Vagina (tissue), 2 donors: ENCODE data around the gene TPRG1L. TPM values are rescaled to one million over a fixed set of nuclear protein-coding genes. Genes with fewer than 3 reads are reported as not detected.
"Not testable (repeated sequence)": the region's sequence is repeated elsewhere in the genome, so short reads cannot be mapped to it uniquely, and the experiment has no call there.

Experiments used
- DNase-seq, 2 donors: peaks; one replicate each; pipeline ENCODE4 v3.0.0-alpha.2; 2017; ENCODE audit errors: extremely low spot score in 2 of 2
- H3K27ac ChIP-seq: fragments of 200-600 bp; sonication (generic); one replicate; pipeline ENCODE4 v1.5.1; 2019
- H3K27me3 ChIP-seq: fragments of 200-600 bp; sonication (generic); one replicate; pipeline ENCODE4 v1.5.1; 2019
- H3K36me3 ChIP-seq, 2 donors: fragments of 200-600 bp; sonication (generic); one replicate each; pipeline ENCODE4 v1.5.1; 2017 to 2019
- H3K4me1 ChIP-seq: fragments of 200-600 bp; sonication (generic); one replicate; pipeline ENCODE4 v1.5.1; 2019
- H3K4me3 ChIP-seq, 2 donors: fragments of 200-600 bp; sonication (generic); 1 replicate in 1 of 2; 2 replicates in 1 of 2; pipeline ENCODE4 v1.5.1; 2016 to 2019
- H3K9me3 ChIP-seq: fragments of 200-600 bp; sonication (generic); one replicate; pipeline ENCODE4 v1.5.1; 2019
- POLR2A ChIP-seq, 2 donors: fragments of 450-650 bp; IDR thresholded peaks; one replicate each; pipeline ENCODE4 v1.6.1; 2017; ENCODE audit warnings: antibody characterized with exemption in 2 of 2, mild to moderate bottlenecking in 2 of 2, moderate library complexity in 2 of 2
- POLR2AphosphoS5 ChIP-seq, 2 donors: sonication (generic); formaldehyde crosslinking; IDR thresholded peaks; one replicate each; pipeline ENCODE4 v1.9.0; 2017; ENCODE audit warnings: antibody characterized with exemption in 2 of 2, mild to moderate bottlenecking in 2 of 2, low read depth in 1 of 2; ENCODE audit not compliant: insufficient read depth in 1 of 2
- intact Hi-C: fragments of 100-400 bp; cut with DNase I; formaldehyde crosslinking; loops from one replicate; pipeline ENCODE4 v1.15.1; 2023
- total RNA-seq: library from RNA; depleted of rRNA; stranded (reverse); fragments of >200 nt; gene quantifications from one replicate; pipeline ENCODE4 v1.2.3, GENCODE V29; 2016
- TF ChIP-seq, protein P1 (sequence below), 3 experiments: fragments of 450-650 bp in 2 of 3; fragments of 200-600 bp in 1 of 3; sonication (generic) in 1 of 3; IDR thresholded peaks; one replicate each; pipeline ENCODE4 v1.5.1; 2017 to 2019; ENCODE audit warnings: antibody characterized with exemption in 3 of 3, mild to moderate bottlenecking in 2 of 3, moderate library complexity in 2 of 3

Gene TPRG1L
- total RNA-seq, 1 donor from 2014 or later = 44.9 TPM

GRCh38 chr1:3620708-3621107 lies 4.1 kb upstream of the TPRG1L start:
- Histone ChIP-seq H3K4me3 (no peak overlapping the region), H3K36me3 (no peaks in the 10 kb centered on the region), H3K27ac (no peak overlapping the region), H3K4me1 (peaks cover 34% of the 10 kb centered on the region), H3K9me3 (no peaks in the 10 kb centered on the region), H3K27me3 (no peaks in the 10 kb centered on the region)
- no peak for DNase-seq
- intact Hi-C loops = no loop called here
- no peak for TF ChIP-seq POLR2AphosphoS5 (IDR thresholded peaks at IDR 0.05; ENCODE audit: insufficient read depth in 1 of 2, low read depth in 1 of 2)
- no peak for TF ChIP-seq POLR2A (IDR thresholded peaks at IDR 0.05)
- TF ChIP-seq, protein P1, sequence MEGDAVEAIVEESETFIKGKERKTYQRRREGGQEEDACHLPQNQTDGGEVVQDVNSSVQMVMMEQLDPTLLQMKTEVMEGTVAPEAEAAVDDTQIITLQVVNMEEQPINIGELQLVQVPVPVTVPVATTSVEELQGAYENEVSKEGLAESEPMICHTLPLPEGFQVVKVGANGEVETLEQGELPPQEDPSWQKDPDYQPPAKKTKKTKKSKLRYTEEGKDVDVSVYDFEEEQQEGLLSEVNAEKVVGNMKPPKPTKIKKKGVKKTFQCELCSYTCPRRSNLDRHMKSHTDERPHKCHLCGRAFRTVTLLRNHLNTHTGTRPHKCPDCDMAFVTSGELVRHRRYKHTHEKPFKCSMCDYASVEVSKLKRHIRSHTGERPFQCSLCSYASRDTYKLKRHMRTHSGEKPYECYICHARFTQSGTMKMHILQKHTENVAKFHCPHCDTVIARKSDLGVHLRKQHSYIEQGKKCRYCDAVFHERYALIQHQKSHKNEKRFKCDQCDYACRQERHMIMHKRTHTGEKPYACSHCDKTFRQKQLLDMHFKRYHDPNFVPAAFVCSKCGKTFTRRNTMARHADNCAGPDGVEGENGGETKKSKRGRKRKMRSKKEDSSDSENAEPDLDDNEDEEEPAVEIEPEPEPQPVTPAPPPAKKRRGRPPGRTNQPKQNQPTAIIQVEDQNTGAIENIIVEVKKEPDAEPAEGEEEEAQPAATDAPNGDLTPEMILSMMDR (IDR thresholded peaks at IDR 0.05) = no peak

GRCh38 chr1:3621151-3621671 lies 3.6 kb upstream of the TPRG1L start:
- H3K27me3 ChIP-seq, H3K4me3 ChIP-seq, H3K36me3 ChIP-seq, intact Hi-C loops, H3K9me3 ChIP-seq, H3K27ac ChIP-seq, DNase-seq: not testable (repeated sequence)
- TF ChIP-seq, protein P1 (IDR thresholded peaks at IDR 0.05) = peak; percentile 28 to 31 (median 31)
- H3K4me1 ChIP-seq = peaks cover 39% of the 10 kb centered on the region

GRCh38 chr1:3622102-3622501 lies 2.7 kb upstream of the TPRG1L start:
- H3K36me3 ChIP-seq, H3K9me3 ChIP-seq, DNase-seq, H3K27me3 ChIP-seq, H3K4me3 ChIP-seq, H3K27ac ChIP-seq, intact Hi-C loops: not testable (repeated sequence)
- H3K4me1 ChIP-seq = peaks cover 45% of the 10 kb centered on the region

- H3K27me3 ChIP-seq = no peaks in the 10 kb centered on the region
- no peaks in the 10 kb centered on the region for H3K9me3 ChIP-seq
- intact Hi-C loops = no loop called here
- H3K4me3 ChIP-seq = peak overlapping the region; percentile 94 to 99
- H3K4me1 ChIP-seq = peaks cover 41% of the 10 kb centered on the region
- TF ChIP-seq POLR2AphosphoS5 (IDR thresholded peaks at IDR 0.05; ENCODE audit: insufficient read depth in 1 of 2, low read depth in 1 of 2) = no peak
- TF ChIP-seq, protein P1 (IDR thresholded peaks at IDR 0.05) = no peak
- TF ChIP-seq POLR2A (IDR thresholded peaks at IDR 0.05) = no peak
- peak overlapping the region; percentile 83 for H3K27ac ChIP-seq
- no peak for DNase-seq
- peaks cover 0 to 15% of the 10 kb centered on the region in 2 donors for H3K36me3 ChIP-seq
Observed at GRCh38 chr1:3623441-3624199, 1.2 kb upstream of the TPRG1L start.

DNA sequence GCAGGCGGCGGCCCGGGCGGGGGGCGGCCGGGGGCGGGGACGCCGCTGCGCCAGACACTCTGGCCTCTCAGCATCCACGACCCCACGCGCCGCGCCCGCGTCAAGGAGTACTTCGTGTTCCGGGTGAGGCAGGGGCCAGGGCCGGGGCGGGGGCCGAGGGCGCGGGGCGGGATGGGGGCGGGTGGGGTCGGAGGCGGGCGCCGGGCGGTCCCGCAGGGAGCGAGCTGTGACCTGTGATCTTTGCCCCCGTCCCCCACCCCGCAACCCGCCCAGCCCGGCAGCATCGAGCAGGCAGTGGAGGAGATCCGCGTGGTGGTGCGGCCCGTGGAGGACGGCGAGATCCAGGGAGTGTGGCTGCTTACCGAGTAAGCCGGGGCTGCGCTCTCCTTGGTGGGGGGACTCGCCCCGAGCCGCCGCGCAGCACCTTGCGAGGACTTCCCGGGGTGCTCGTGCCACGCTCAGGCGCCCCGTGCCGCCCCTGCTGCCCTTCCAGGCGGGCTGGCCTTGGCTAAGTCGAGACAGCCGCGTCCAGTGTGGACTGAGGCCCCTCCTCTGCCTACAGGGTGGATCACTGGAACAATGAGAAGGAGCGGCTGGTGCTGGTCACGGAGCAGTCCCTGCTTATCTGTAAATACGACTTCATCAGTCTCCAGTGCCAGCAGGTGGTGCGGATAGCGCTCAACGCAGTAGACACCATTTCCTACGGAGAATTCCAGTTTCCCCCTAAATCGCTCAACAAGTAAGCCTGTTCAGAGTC lies 514 bp downstream of the TPRG1L start:
- Histone ChIP-seq H3K9me3 (no peaks in the 10 kb centered on the region), H3K27me3 (no peaks in the 10 kb centered on the region), H3K4me1 (peaks cover 38% of the 10 kb centered on the region), H3K4me3 (peak overlapping the region; percentile 94 to 99), H3K36me3 (peaks cover 0 to 32% of the 10 kb centered on the region in 2 donors), H3K27ac (peak overlapping the region; percentile 83)
- no peak for DNase-seq
- intact Hi-C loops = no loop called here
- no peak for TF ChIP-seq POLR2A (IDR thresholded peaks at IDR 0.05)
- TF ChIP-seq, protein P1 (IDR thresholded peaks at IDR 0.05) = no peak
- no peak for TF ChIP-seq POLR2AphosphoS5 (IDR thresholded peaks at IDR 0.05; ENCODE audit: insufficient read depth in 1 of 2, low read depth in 1 of 2)
